GM18511 (cell line): Measurements from ENCODE around the gene DYNC1I1.

ENCODE experiments used
- ATAC-seq: cut with Tn5 transposase; IDR thresholded peaks from one replicate; pipeline ENCODE4 v1.9.1; 2021; ENCODE audit warnings: mild to moderate bottlenecking, moderate library complexity; ENCODE audit not compliant: unreplicated experiment

The DYNC1I1 gene

DNA sequence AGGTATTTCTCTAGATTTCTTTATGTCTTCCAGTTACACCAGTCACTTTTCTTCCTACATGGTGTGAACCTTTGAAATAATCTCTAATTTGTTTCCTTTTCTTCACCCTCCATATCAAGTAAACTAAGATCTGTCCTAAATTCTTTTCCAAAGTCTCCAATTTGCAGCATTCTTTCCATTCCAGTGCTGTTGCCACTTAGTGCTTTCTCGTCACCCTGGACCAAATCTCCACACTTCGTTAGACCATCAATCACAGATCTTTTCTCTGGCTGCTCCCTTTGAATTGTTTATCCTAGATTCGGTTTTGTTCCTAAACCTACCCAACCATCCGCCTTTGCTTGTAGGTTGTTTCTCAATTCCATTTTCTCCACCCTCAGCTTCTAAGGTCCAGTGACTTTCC is 74.7 kb downstream of the DYNC1I1 start:
- no peak for ATAC-seq

DNA sequence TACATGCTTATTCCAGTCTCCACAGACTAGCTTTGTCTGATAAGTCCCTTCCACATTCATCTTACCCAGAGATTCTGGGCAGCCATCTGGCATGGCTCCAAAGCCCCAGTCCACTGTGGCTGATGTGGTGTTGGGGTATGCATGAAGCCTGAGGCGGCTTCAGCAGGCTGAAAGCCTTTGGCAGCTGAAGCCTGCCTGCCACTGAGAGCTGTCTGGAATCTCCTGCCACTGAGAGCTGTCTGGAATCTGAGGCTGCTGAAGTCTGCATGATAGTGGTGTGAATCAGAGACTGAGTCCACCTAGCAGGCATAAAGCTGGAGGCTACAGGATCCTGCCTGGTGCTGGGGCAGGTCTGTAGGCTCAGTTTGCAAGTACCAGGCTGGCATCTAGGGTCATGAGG is 87.1 kb downstream of the DYNC1I1 start:
- ATAC-seq: no peak

DNA sequence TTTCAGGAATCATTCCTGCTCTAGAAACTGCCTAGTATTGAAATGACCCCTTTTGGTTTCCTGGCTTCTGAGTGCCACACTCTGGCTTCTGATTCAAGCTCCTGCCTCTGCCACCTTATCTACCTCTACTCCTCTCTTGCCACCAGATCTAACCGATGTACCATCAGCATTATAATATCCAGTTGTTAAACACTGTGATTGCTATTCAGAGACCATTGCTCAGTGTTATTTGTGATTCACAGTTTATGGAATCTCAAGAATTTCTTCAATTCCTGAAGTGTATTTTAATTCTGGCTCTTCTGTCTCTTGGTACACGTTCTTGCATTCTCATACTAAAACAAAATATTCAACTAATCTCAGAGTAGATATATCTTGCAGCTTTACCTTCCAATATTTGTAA is 88.7 kb downstream of the DYNC1I1 start:
- no peak for ATAC-seq

DNA sequence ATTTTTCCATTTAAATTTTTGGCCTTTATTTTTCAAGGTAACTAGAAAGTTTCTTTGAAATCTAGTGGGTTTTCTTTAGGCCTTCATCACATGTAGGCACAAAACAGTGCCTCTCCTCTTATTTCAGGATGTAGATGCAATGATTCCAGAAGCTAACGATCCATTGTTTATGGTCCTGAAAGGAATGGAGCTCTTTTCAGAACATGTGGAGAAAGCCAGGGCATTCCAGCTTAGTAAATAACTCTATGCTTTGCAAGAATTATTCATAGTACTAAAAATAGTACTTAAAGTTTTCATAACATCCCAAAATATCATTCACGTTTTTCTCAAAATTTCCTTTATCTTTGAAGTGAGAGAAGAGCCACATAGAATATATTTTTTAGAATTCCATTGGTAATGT is 91.3 kb downstream of the DYNC1I1 start:
- ATAC-seq: no peak

DNA sequence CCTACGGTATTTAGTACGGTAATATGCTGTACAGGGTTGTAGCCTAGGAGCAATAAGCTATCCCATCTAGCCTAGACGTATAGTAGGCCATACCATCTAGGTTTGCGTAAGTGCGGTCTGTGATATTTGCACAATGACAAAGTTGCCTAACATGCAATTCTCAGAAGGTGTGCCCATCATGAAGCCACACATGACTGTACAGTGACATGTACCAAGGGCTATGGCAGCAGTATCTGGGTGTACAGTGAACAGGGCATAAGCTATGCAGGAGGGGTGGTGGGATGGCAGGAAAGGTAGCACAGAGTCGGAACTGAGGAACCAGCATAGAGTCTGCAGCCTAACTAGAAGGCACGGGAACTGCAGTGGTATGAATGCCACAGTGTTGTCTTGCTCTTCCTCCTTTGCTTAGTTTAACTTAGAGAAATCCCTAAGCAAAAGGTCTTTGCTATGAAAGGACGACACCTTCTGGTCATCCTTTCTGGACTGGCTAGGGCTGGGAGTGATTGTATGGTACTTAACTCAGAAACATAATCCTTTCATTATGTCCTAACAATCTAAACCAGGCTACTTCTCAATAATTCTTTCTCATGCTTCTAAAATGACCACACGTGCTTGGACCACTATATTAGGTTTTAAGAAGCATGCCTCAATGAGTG is 93.5 kb downstream of the DYNC1I1 start:
- no peak for ATAC-seq

DNA sequence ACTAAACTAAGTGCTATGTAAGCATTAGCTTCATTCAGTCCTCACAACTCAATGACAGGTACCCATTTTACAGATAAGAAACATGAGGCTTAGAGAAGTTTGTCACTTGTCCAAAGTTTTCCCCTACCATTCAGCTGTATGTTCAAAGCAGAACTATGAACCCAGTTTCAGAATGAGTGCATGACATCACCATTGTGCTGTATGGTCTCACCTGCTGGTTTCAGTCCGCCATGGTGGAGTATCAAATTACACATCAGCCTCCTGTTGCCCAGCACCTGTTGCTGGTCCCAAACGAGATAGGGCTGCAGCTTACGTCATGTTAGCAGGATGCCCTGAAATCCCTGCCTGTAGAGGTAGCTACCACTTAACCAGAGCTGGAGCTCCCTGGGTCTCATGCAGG is 95.0 kb downstream of the DYNC1I1 start:
- ATAC-seq: peak; percentile 81

DNA sequence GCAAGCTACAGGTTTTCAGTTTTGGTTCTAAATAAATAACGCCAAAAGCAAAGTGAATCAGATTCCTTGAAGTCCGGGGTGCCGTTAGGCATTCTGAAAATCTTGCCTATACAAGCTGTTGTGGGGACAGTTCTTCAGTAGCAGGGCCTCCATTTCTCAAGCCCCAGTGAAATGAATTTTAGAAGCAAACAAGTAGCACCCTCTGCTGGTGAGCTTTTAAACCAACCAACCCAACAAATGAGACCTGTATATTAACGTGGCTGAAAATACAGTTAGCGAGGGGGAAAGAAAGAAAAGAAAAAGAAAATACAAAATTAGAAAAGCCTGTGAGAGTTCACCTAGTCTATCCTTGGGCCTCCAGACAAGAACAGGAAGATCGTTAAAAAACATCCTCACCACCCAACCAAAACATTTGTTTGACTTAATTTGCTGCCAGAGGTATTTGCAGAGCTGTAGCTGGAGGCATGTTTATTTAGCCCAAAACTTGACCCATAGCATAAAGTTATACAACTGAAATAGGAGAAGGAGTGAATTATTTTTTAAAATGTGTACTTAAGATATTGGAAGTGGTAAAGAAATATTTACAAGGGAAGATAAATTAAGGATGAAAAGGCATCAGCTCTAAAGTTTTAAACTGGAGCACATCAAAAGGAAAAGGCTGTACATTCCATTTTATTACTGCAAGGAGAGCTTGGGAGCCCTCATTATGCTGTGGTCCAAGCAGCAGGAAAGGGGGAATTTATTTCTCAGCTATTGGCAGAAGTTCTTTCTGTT is 98.9 kb downstream of the DYNC1I1 start:
- ATAC-seq: peak; percentile 58

DNA sequence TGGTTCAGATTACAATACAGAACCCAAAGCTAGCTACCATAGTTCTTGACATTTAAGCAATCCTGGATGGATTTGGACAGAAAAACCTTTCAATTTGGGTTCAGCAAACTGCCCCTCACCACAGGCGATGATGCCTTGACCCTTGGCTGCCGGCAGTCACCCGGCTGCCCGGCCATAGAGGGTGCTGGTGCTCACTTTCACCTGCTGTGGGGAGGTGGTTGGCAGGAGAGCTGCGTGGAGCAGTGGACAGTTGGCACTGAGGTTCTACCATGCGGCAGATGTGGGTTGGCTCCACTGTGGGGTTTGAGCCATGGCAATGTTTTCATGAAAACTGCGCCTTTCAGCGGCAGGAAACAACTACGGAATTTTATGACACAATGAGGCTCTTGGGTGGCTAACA is 99.5 kb downstream of the DYNC1I1 start:
- ATAC-seq: no peak

DNA sequence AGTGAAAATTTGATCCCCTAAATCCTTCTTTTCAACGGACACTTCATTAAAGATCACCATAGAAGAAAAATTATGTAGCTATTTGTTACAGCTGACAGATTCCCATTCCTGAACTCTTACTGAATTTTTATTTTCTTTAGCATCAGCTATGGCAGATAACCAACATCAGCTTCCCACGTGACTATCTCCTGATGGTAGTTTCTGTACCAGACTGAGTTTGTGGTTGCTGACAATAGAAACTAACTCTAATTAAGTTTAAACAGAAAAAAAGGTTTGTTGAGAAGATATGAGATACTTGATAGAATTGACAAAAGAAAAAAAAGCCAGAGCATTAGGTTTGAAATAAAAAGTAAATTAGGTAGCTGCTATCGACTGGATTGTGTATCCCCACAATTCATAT is 101.8 kb downstream of the DYNC1I1 start:
- no peak for ATAC-seq

DNA sequence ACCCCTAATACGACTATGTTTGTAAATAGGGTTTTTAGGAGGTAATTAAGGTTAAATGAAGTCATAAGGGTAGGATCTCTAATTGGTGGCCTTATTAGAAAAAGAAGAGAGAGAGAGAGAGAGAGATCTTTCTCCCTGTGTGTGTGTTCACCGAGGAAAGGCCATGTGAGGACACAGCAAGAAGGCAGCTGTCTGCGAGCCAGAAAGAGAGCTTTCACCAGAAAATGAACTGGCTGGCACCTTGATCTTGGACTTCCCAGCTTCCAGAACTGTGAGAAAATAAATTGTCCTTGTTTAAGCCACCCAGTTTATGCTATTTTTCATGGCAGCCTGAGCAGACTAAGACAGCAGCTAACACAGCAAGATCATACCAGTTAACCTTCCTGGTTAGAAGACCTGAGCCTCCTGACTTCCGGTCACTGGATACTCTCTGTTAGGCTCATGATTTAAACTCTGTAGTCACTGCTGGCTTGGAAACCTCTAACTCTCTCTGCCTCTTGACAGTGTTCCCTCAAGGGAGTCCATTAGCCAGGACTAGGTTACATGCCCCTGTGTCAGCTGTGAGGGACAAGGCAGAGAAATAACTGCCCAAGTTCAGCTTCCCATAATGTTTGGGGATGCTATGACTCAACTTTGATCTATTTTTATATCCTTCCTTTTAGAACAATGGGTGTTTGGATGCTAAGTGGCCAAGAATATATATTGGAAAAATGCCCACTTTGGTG is 102.3 kb downstream of the DYNC1I1 start:
- no peak for ATAC-seq

DNA sequence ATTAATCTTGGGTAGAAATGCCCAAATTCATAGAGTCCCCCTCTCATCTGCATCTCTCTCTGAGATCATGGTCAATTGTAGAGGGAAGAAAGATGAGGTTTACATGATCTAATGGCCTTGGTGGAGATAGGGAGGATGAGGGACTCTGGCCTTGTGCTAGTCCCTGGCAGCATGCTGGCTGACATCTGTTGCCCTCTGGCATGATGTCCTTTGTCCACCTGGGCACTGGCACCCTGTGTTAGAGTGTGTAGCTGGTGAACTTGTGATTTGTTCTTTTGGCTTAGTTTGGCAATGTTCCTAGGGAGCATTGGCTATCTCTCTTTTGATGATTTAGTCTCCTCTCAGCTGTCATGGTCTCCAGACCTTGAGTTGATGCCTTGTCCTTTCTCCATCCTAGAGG is 103.2 kb downstream of the DYNC1I1 start:
- no peak for ATAC-seq

DNA sequence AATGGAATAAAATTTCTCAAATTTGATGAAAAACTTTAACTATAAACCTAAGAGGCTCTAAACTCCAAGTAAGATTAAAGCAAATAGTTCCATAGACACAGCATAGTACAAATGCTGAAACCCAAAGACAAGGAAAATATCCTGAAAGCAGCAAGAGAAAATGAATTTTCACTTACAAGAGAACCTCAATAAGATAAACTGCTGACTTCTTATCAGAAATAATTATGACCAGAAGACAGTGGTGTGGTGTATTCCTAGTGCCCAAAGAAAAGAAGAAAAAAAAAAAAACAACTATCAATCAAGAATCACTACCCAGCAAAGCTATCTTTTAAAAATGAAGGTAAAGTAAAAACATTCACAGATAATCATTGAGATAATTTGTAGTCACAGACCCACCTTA is 106.3 kb downstream of the DYNC1I1 start:
- ATAC-seq: no peak

DNA sequence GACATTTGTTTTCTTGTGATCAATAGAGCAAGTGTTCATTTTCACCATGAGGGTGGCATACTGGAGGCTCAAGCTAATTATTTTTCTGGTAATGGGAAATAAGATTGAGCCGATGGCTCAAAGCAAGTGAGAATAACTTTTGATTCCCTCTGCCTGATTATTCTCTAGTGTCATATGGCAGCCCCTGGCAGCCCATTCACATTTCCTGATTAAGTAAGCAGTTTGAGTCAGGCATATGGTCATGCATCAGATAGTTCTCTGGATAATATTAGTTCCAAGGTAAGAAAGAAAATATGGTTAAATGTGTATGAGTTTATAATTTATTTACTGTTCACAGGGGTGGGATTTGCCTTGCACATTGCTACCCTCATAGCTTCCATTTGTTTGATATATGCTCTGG is 109.2 kb downstream of the DYNC1I1 start:
- no peak for ATAC-seq

DNA sequence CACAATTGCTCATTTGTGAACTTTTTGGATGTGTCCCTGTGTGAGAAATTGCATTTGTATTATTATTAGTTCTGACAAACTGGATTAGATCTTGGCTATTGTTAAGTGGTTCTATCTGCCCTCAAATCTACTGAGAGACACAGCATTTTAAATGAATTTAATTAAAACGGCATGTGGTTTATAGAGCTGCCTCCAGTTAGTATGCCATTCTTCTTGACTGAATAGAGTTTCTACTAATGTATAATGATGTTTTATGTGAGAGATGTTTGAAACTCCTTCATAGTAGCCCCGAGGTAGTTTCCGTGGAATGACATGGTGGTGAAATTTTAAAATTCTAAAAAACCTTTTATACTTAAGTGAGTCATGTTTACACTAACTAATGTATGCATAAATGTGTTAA is 110.9 kb downstream of the DYNC1I1 start:
- ATAC-seq: no peak

DNA sequence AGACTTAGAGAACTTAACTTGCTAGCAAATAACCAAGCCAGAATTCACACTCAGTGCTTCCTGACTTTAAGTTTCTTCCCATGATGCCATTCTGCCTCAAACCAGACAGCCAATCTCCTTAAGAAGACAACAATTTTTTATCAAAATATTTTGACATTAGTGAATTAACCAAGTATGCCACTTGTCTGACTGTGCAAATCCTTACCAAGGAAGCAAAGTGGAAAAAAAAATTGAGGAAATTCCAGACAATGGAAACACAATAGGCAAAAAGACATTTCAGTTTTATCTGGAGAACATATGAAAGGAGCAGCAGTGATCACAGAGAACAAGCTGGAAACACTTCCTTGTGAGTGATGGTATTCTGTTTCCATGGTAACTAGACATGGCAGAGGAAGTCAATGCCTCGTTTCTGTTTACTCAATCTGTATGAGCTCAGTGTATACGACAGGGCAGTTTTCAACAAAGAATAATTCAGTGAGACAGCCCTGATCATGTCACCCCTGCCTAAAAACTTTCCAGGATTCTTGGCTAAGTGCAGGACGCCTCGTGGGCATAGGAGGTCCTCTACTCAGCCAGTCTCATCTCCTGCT is 114.2 kb downstream of the DYNC1I1 start:
- ATAC-seq: no peak

DNA sequence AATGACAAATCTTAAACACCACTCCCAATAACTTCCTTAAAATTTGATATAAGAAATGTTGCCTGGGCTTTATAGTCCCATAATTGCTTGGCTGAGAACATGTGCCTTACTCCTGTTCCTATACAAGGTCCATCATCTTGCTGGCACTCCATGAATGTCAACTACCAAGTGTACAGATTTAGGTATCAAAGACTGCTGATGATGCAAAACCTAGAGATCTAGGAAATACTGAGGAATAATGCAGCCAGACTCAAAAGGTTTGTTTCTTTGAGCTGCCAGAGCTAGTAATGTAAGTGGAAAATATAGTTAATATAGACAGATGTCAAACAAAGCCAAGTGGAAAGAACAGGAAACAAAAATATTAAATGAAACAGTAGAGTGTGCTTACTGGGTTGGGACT is 121.1 kb downstream of the DYNC1I1 start:
- ATAC-seq: no peak

DNA sequence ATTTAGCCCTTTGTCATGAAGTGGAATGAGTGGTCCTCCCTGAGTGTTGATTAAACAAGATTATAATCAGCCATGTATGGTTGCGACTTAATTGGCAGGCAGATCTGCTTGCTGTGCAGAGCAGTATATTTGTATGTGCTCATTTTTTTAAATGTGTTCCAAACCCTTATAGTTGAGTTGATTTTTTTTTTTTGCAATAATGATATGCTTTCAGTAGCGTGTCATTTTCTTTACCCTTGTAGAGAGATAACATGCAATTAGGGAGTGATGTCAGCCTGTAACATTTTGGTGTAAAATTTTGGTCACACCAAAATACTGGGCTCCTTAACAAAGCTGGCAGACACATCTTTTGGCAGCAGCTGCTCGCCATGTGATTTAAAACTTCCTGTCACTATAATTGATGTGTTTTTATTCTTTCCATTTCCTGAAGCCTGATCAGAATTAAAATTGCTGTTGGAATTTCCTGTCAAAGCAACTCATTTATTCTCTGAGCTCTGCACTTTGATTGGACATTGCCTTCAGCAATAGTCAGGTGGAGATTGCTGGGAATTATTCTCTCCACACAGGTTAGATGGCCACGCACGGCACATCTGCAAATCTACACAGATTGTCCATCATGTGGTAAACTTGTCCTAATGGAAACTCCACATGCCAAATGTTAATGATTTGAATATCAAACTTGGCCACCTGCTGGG is 125.3 kb downstream of the DYNC1I1 start:
- ATAC-seq: no peak

DNA sequence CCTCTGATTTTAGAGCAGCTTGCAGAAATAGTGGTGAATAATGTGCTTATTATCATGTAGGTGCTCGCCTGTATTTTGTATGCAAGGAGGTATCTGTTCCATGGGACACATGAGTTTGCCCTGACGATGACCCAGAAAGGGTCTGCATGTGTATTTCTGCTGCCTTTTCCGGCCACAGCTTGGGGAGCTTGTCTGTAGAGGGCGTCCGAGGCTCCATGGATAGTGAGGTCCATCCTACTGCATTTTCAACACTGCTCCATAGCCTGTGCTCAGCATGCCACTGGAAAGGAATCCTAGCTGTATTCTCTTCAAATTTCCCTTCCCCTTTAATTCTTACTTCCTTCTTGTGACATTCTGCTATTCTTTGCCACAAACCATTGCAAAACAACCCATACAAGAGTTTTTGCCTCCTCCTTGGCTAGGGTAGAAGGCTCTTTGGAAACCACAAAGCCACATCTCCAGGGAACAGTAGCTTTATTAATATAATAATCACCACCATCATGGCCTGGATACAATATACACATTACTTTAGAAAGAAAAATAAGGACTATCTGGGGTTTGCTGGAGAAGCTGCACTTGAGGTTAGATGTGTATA is 127.7 kb downstream of the DYNC1I1 start:
- ATAC-seq: no peak

DNA sequence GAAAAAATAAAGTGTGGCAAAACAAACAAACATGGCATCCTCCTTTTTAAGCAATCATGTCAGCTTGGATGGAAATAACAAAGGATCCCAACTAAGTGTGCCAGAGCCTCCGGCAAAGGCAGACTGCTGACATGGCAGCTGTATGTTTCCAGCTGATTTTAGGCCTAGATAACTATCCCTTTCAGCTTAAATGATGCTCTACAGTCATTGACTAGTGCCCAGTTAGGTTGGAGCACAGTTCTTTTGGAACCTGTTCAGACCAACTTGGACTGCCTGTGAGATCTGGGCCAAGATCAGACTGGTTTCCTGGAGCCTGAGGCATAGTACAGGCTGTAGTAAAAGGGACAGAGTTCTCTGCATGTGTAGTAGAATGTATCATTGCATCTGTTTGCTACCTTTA is 128.7 kb downstream of the DYNC1I1 start:
- no peak for ATAC-seq

DNA sequence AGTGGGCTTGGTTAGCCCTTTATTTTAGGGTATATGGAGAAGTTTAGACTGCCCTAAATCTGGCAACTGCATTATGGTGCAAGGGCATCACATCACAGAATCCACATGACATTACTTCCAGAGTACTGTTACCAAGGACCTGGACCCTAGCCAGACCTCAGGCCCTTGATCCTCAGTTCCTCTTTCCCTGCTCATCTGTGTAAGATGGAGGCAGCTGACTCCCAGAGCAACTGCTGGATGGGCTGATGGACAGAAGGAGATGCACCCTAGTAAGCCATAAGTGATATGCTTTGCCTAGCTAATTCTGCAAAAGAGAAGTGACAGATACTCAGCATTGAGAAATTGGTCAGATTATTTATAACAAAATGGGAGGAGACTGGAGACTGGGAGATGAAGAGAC is 131.7 kb downstream of the DYNC1I1 start:
- ATAC-seq: no peak

DNA sequence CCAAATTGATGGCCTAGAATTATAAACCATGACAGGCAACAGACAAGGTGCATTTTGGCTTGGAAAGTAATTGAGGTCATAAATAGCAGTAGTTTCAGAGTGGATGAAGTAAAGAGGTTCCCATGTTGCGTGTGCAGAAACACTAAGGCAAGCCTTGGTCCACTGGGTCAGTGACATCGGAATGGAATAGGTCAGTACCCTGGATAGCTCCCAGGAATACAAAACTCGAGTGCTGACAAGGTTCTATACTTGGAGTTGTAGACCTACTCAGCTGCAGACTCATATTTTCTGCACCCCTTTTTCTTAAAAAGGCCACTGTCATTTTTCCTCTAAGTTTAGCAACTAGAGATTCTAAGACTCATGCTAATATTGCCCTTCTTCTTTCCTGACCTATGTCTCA is 132.8 kb downstream of the DYNC1I1 start:
- no peak for ATAC-seq
